HUDEP-2 (cell line): ENCODE measurements around the gene USP15.
"Not testable (repeated sequence)": the region's sequence is repeated elsewhere in the genome, so short reads cannot be mapped to it uniquely, and the experiment has no call there.

Experiments
- DNase-seq, 76 experiments: peaks; one replicate each; lab custom pipeline; 2025; ENCODE audit not compliant: unreplicated experiment in 76 of 76; lab: John Stamatoyannopoulos, UW

The USP15 gene

DNA sequence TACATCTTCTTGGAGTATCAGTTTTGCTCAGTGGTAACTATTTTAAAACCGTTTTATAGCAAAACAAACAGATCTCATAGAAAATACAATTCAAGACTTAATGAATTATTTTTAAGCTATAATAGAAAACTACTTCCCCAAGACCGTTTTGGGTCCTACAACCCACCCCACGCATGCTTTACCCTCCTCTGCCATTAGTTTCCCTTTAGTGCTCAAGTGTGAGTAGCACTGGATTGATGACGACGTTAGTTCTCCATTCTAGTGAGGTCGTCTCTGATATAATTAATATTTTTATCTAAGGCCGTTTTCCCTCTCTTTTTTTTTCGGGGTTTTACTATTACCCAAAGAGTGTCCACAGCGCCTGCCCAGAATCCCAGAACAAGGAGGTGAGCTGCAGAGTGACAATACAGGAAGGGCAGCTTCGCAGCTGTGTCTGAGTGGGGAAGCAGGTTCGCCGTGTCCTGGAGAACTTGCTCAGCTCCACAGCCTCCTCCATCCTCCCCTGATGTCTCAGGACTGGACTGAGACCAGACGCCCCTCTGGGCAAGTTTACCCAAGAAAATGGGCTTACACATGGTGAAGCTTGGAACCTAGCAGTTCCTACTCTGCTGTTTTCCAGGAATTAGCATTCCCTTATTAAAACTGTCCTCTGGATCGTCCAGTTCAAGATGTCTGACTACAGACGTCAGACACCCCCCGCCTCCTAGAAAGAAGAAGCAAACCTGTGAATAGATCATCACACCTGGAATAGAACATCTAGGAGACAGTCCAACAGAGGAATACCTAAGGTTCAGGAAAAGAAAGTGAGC is 174.5 kb downstream of the USP15 start:
- DNase-seq, result peak in 1 of 76 experiments; percentile 1

DNA sequence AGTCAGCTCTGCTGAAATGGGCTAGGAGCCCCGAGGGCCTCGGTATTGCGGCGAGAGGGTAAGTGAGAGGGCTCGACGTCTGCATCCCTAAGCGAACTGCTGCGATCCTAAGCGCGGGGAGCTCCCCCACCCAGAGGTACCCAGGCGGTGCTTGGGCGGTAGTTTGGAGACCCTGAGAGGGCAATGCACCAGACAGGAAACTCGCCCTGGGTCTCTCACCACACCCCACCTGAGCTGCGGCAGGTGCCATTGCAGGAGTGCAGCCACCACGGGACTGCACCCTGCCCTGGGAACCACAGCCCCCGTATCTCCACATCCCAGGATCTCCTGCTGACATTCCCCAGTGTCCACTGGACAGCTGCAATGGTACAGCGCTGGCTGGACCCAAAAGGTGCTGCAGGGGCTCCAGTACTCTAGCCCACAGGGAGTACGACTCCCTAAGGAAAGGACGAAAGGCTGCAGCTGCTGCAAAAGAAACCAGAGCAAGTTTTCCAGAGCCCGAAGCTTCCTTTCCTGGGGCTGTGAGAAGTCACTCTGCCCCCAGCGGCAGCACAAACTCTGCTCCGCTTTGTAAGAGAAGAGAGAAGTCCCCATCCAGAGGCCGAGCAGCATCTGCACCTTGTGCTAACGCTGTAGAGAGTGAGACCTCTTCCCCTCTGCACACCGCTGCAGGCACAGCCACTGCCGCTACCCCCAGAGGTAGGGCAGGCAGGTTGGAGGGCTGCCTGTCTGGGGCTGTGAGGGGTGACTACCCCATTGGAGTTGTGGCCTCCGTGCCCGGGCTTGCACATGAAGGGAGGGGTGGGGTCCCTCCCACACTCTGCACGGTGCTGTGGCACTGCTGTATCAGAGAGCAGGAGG is 175.3 kb downstream of the USP15 start:
- DNase-seq, result peak in 46 of 76 experiments; percentile 2 to 61 (median 26)

DNA sequence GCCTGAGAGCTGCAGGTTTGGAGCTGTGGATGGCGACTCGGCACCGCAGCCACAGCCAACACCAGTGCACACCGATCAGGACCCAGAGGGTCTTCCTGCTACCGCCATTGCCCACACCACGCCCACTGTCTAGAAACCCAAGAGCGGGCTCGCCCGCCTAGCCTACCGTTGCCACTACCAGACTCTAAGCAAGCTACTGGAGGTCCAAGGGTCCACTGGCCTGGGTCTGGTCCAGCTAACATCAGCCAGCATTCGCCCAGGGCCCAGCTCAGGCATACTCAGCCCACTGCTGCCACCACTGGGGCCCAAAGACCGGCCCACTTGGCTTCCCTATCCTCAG is 175.9 kb downstream of the USP15 start:
- DNase-seq, result no peak

DNA sequence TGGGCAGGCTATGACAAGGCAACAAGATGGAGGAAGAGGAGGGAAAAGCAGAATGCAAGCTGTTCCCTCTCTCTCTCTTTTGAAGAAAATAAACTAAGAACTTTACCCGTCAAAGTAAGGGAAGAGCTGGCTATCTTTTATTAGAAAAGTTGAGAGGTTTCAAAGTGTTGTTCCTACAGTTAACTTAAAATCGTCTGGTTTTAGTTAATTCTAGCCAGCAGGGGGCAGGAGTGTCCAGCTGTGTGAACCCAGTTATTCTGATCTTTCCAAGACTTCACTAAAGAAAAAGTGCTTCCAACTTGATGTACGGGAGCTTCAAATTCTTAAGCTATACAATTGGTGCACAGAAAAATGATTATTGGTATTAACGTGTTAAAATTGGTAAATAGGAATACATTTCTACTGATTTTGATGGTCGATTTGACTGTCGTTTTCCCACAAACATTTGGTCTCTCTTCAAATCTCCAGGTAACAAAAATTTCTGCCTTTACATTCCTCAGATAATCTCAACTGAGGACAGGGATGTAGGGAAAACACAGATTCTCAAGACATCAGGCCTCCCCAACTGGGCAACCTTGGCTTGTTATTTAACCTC is 178.0 kb downstream of the USP15 start:
- DNase-seq, result peak in 35 of 76 experiments; percentile 1 to 56 (median 26)

DNA sequence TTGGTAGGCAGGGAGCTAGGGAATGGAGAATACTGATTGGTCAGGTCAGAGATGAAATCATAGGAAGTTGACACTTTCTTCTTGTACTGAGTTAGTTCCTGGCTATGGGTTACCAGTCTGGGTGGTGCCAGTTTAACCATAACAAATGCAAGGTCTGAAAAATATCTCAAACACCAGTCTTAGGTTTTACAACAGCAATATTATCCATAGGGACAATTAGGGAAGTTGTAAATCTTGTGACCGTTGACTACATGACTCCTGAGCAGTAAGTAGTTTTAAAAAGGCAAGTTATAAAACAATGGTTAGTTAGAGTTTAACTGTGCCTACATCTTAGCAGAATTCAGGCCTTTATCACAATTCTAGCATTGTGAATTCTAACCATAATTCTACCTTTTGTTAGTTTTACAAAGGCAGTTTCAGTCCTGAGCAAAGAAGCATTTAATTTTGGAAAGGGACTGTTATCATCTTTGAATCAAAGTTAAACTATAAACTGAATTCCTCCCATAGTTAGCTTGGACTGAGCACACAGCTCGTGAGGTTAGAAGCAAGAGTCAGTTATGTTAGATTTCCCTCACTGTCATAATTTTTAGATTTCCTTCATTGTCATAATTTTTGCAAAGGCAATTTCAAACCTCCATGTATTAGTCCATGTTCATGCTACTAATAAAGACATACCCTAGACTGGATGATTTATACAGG is 186.7 kb downstream of the USP15 start:
- no peak for DNase-seq

DNA sequence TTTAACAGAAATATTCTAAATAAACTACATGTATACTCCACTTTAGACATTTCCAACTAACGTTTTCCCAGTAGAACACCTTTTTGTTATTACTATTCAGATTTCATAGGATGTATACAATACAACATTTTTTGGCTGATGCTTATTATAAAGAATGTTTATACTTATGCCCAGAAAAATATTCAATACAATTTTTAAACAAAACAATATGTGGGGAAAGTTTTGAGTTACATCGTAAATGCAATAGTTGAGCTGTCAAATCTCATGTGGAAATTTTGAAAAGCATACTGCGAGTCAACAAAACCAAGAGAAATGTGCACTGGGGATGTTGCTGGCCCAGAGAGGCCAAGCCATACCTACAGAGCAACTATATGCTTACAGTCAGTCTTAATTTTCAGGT is 188.2 kb downstream of the USP15 start:
- DNase-seq, result no peak

DNA sequence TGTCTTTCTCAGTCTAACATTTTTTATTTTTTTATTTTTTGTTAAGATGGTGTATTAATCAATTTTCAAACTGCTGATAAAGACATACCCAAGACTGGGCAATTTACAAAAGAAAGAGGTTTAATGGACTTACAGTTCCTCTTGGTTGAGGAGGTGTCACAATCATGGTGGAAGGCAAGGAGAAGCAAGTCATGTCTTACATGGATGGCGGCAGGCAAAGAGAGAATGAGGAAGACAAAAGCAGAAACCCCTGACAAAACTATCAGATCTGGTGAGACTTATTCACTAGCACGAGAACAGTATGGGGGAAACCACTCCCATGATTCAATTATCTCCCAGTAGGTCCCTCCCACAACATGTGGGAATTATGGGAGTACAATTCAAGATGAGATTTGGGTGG is 195.2 kb downstream of the USP15 start:
- DNase-seq, result not testable (repeated sequence)

DNA sequence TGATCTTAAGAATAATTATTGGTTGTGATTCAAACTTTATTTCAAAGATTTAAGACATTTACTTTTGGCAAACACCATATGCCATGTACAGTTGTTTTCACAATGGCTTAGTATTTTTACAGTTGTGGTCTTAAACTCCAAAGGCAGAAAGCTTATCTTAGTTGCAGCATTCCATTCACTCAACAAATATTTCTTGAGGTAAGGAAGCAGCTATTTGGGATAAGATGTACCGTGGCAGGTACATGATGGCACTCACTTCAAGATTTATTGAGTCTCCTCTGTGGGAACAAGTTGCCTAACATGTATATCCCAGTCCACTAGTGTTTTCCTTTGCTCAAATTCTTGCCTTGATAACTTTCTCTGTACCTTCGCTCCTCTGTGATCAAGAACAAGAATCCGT is 198.4 kb downstream of the USP15 start:
- DNase-seq, result no peak

DNA sequence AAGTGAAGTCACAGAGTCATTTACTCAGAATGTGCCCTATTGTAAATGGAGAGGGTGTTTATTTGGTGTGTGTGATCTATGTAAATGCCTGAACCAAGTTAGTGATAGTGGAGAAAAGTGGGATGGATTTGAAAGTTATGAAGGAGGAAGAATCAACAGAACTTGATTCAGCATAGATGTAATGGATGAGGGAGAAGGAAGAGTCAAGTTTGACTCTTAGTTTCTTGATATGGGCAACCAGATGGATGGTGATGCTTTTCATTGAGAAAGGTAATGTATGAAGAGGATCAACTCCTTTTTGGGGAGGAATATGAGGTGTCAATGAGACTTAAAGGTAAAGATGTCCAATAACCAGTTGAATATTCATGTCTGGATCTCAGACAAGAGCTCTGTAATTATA is 199.8 kb downstream of the USP15 start:
- DNase-seq, result no peak

DNA sequence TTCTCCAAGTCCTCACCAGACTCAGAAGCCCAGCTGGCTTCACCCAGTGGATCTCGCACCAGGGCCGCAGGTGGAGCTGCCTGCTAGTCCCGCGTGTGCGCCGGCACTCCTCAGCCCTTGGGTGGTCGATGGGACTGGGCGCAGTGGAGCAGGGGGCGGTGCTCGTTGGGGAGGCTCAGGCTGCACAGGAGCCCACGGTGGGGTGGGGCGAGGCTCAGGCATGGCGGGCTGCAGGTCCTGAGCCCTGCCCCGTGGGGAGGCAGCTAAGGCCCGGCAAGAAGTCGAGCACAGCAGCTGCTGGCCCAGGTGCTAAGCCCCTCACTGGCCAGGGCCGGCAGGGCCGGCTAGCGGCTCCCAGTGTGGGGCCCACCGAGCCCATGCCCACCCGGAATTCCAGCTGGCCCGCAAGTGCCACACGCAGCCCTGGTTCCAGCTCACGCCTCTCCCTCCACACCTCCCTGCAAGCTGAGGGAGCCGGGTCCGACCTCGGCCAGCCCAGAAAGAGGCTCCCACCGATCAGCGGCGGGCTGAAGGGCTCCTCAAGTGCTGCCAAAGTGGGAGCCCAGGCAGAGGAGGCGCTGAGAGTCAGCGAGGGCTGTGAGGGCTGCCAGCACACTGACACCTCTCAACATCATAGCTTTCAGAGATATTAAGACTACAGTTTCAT is 201.1 kb downstream of the USP15 start:
- not testable (repeated sequence) for DNase-seq

DNA sequence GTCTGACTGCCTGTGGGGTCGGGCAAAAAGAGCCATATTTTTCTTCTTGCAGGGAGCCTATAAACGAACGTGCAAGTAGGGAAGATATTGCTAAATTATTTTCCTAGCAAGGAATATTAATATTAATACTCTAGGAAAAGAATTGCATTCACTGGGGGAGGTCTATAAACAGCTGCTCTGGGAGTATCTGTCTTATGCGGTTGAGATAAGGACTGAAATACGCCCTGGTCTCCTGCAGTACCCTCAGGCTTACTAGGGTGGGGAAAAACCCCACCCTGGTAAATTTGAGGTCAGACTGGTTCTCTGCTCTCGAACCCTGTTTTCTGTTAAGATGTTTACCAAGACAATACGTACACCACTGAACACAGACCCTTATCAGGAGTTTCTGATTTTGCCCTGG is 203.0 kb downstream of the USP15 start:
- peak in 1 of 76 experiments; percentile 6 for DNase-seq
